A549 (cell line): Measurements from ENCODE around the gene TPM1.

Experiments used
- BHLHE40 ChIP-seq: IDR thresholded peaks from 2 replicates; pipeline ENCODE4 v1.6.1; 2012; ENCODE audit warnings: low read depth, low read length, inconsistent platforms
- CEBPB ChIP-seq, 2 experiments: fragments of >200 bp in 1 of 2; sonication (Bioruptor Twin) in 1 of 2; formaldehyde crosslinking in 1 of 2; IDR thresholded peaks; 2 replicates each; pipeline ENCODE4 v1.6.1; 2012 to 2016
- FOSL2 ChIP-seq, 2 experiments: fragments of 450-650 bp in 1 of 2; fragments of >200 bp in 1 of 2; sonication (Bioruptor Twin) in 1 of 2; formaldehyde crosslinking; IDR thresholded peaks; 2 replicates each; pipeline versions ENCODE4 v1.5.0 to v1.6.1; 2016 to 2020; ENCODE audit warnings: mild to moderate bottlenecking in 1 of 2, moderate library complexity in 1 of 2
- MYC ChIP-seq: IDR thresholded peaks from 2 replicates; pipeline ENCODE4 v1.6.1; 2012; ENCODE audit warnings: mild to moderate bottlenecking, inconsistent platforms, low read length, improper control_type of control experiment, borderline replicate concordance
- POLR2A ChIP-seq: IDR thresholded peaks from 2 replicates; pipeline ENCODE4 v1.6.1; 2012; ENCODE audit warnings: mild to moderate bottlenecking, low read length
- RNF2 ChIP-seq: fragments of 200-600 bp; sonication (generic); IDR thresholded peaks from 2 replicates; pipeline ENCODE4 v1.6.1; 2016; ENCODE audit warnings: low read depth, mild to moderate bottlenecking, antibody characterized with exemption, moderate library complexity, borderline replicate concordance
- SMC3 ChIP-seq: fragments of >200 bp; sonication (Bioruptor Twin); formaldehyde crosslinking; IDR thresholded peaks from 3 replicates; pipeline ENCODE4 v1.6.1; 2018; ENCODE audit warnings: inconsistent platforms
- SREBF2 ChIP-seq: fragments of 450-650 bp; IDR thresholded peaks from 2 replicates; pipeline ENCODE4 v1.6.1; 2014; ENCODE audit warnings: mild to moderate bottlenecking, moderate library complexity
- TF ChIP-seq, protein P1 (sequence below): fragments of >200 bp; sonication (Bioruptor Twin); formaldehyde crosslinking; IDR thresholded peaks from 3 replicates; pipeline ENCODE4 v1.5.1; 2016
- TF ChIP-seq, protein P2 (sequence below): IDR thresholded peaks from 2 replicates; pipeline ENCODE4 v1.6.1; 2012
- TF ChIP-seq, protein P3 (sequence below): IDR thresholded peaks from 2 replicates; pipeline ENCODE4 v1.6.1; 2012

DNA sequence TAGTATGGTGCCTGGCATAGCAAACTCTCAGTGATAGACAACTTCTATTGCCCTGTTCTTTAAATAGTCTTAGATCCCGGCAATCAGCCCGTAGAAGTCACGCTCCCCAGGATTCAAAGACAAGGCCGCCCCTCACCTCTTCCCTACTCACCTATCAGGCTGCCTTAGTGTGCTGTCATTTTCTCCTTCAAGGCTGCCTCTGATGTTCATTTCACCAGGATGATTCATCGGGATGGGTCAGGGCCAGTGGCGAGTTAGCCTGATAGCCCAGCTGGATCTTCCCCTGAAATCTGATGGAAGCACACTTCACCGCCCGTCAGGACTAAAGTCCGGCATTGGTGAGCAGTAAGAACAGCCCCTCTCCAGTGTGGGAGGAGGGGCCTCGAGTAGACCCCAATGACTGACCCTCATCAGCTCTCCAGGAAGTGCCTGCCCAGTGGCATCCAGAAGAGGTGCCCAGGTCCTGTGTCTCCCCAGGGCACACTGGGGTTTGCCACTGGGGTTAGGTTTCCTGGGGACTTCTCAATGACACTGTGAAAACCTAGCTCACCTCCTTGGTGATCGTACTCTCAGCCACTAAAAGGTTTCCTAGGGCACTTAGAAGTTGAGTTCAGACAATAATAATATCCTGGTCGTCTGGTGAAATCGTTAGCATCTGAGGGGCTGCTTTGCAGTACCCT lies 37.5 kb downstream of the TPM1 start:
- no peak for TF ChIP-seq SREBF2
- TF ChIP-seq POLR2A, result no peak
- TF ChIP-seq, protein P1, sequence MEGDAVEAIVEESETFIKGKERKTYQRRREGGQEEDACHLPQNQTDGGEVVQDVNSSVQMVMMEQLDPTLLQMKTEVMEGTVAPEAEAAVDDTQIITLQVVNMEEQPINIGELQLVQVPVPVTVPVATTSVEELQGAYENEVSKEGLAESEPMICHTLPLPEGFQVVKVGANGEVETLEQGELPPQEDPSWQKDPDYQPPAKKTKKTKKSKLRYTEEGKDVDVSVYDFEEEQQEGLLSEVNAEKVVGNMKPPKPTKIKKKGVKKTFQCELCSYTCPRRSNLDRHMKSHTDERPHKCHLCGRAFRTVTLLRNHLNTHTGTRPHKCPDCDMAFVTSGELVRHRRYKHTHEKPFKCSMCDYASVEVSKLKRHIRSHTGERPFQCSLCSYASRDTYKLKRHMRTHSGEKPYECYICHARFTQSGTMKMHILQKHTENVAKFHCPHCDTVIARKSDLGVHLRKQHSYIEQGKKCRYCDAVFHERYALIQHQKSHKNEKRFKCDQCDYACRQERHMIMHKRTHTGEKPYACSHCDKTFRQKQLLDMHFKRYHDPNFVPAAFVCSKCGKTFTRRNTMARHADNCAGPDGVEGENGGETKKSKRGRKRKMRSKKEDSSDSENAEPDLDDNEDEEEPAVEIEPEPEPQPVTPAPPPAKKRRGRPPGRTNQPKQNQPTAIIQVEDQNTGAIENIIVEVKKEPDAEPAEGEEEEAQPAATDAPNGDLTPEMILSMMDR, result no peak
- TF ChIP-seq BHLHE40, result no peak
- TF ChIP-seq MYC, result no peak
- no peak for TF ChIP-seq SMC3
- TF ChIP-seq, protein P2, sequence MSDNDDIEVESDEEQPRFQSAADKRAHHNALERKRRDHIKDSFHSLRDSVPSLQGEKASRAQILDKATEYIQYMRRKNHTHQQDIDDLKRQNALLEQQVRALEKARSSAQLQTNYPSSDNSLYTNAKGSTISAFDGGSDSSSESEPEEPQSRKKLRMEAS, result no peak; the same call in 1 of the 2 replicates
- TF ChIP-seq FOSL2 (IDR thresholded peaks at IDR 0.05), result peak; percentile 16; the same call in 1 of the 2 replicates
- TF ChIP-seq FOSL2 (CRISPR knock-in tag; IDR thresholded peaks at IDR 0.05), result peak; percentile 51; the same call in 1 of the 2 replicates
- TF ChIP-seq, protein P3, sequence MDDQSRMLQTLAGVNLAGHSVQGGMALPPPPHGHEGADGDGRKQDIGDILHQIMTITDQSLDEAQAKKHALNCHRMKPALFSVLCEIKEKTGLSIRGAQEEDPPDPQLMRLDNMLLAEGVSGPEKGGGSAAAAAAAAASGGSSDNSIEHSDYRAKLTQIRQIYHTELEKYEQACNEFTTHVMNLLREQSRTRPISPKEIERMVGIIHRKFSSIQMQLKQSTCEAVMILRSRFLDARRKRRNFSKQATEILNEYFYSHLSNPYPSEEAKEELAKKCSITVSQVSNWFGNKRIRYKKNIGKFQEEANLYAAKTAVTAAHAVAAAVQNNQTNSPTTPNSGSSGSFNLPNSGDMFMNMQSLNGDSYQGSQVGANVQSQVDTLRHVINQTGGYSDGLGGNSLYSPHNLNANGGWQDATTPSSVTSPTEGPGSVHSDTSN, result no peak
- no peak for TF ChIP-seq RNF2
- no peak for TF ChIP-seq CEBPB (IDR thresholded peaks at IDR 0.05)
